ENCODE results near the gene ROCK2.

DNA sequence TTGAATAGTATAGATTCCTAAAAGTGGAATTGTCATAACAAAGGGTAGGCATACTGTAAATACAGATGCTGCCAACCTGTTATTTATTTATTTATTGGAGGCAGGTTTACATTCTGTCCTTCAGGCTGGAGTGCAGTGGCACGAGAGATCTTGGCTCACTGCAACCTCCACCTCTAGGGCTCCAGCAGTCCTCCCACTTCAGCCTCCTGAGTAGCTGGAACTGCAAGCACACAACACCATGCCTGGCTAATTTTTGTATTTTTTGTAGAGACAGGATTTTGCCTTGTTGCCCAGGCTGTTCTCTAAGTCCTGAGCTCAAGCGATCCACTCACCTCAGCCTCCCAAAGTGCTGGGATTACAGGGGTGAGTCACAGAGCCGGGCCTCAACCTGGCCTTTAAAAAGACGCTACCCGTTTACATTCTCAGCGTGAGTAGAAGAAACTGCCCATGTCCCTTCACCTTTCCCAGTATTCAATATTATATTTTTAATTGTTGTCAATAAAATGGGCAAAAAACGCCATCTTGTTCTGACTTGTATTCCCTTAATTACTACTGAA is 3.0 kb upstream of the ROCK2 start:
- no peak for TF ChIP-seq POLR2A (IDR thresholded peaks at IDR 0.05)
- TF ChIP-seq, protein P1, sequence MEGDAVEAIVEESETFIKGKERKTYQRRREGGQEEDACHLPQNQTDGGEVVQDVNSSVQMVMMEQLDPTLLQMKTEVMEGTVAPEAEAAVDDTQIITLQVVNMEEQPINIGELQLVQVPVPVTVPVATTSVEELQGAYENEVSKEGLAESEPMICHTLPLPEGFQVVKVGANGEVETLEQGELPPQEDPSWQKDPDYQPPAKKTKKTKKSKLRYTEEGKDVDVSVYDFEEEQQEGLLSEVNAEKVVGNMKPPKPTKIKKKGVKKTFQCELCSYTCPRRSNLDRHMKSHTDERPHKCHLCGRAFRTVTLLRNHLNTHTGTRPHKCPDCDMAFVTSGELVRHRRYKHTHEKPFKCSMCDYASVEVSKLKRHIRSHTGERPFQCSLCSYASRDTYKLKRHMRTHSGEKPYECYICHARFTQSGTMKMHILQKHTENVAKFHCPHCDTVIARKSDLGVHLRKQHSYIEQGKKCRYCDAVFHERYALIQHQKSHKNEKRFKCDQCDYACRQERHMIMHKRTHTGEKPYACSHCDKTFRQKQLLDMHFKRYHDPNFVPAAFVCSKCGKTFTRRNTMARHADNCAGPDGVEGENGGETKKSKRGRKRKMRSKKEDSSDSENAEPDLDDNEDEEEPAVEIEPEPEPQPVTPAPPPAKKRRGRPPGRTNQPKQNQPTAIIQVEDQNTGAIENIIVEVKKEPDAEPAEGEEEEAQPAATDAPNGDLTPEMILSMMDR (IDR thresholded peaks at IDR 0.05 in 4 of 5, conservative IDR thresholded peaks at IDR 0.05 in 1 of 5), result no peak
